Activated CD4-positive, CD25-positive, alpha-beta regulatory T cell (primary cell): Measurements from ENCODE around the gene NARF.
A peak's percentile ranks its signal among the peaks of the same experiment; 100 is the strongest.
"Not testable (repeated sequence)": the region's sequence is repeated elsewhere in the genome, so short reads cannot be mapped to it uniquely, and the experiment has no call there.

Experiments
- DNase-seq, 4 experiments: peaks; one replicate each; lab custom pipeline; 2025; lab: John Stamatoyannopoulos, UW

The NARF gene

DNA sequence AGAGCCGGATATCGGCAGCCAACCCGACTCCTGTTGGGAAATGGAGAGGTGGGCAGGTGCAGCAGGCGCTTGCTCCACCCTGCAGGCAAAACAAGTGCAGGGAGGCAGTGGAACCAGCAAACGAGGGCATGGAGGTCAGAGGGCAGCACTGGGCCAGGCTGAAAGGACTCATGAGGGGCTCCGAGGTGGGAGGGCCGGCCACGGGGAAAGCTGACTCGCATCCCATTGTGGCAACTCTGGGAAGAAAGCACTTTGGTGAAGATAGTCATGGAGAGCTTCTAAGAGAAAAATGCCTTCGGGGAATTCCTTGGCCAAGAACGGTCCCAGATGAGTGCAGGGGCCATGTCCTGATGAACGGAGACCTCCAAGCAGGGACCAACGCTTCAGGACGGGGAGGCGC, 12.4 kb upstream of the NARF start:
- DNase-seq: no peak

DNA sequence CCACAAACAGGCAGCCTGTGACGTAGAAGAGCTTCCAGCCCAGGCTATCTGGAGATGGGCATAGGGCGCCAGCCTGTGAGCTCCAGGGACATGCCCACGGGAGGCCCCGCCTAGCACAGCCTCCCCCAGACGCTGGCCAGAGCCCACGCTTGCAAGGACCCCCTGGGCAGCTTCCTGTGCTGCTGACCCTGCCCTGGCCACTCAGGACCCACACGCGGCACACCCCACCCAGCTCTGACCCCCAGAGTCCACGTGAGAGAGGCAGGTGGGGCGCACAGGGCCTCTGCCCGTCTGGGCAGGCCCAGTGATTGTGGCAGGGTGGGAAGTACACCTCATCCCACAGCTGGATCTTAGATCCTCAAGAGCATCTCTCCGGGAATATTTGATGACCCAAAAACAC, 11.9 kb upstream of the NARF start:
- no peak for DNase-seq

DNA sequence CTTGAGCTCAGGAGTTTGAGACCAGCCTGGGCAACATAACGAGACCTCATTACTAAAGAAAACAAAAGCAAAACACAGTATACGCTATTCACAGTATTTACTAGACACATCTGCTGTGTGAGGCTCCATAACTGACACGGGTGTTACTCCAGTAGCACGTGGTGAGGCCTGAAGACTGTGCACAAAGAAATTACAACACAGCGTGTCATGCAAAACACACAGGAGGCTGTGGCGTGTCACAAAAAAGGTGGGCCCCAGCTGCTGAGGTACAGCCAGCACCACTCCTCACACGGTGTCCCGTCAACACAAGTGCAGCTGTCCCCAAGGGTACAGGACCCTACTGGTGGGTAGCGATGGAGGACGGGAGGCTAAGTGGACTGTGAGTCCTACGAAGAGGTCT, 10.7 kb upstream of the NARF start:
- no peak for DNase-seq

DNA sequence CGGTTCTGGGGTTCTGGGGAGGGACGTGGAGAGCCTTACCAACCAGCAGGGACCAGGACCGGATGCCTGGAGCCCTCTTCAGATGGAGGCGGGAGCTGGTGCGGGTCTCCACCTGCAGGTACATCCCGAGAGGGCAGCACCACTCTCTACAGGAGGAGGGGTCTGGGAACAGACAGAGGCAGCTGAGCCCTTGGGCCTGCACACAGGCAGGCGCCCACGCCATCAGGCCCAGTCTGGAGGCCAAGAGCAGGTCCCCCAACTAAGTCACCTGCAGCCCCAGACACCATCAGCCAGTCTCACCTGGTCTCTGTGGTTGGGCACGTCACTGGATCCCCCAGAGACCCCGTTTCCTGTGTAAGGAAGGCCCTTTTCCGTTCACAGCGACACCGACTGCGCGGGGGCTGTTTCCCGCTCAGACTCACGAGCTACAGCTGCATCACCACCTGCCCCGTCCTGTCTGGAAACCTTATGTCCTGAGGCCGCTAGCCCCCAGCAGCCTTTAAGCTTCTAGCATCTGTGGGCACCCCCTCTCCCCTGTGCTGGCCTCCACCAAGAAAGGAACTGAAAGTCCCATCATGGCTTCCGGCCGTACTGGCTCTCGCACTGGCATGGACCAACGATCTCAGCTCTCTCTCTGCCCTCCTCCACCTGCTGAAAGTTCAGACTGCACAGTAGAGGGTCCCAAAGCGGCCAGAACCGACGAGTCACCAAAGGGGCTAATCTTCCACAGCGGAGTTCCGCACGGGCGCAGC, 9.2 kb upstream of the NARF start:
- peak in 3 of 4 experiments; percentile 49 to 75 (median 70) for DNase-seq

DNA sequence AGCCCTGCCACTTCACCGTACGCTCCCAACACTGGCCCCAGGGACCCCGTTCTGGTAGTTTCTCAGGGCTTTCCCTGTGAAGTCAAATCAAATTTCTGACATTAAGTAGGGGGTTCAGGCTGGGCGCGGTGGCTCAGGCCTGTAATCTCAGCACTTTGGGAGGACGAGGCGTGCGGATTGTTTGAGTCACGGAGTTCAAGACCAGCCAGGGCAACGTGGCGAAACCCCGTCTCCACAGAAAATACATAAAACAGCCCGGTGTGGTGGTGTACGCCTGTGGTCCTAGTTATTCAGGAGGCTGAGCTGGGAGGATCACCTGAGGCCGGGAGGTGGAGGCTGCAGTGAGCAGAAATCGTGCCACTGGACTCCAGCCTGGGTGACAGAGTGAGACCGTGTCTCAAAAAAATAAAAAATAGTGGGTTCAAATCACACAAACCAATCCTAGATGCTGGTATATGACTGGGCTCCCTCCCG, 8.6 kb upstream of the NARF start:
- DNase-seq: peak in 1 of 4 experiments; percentile 34

DNA sequence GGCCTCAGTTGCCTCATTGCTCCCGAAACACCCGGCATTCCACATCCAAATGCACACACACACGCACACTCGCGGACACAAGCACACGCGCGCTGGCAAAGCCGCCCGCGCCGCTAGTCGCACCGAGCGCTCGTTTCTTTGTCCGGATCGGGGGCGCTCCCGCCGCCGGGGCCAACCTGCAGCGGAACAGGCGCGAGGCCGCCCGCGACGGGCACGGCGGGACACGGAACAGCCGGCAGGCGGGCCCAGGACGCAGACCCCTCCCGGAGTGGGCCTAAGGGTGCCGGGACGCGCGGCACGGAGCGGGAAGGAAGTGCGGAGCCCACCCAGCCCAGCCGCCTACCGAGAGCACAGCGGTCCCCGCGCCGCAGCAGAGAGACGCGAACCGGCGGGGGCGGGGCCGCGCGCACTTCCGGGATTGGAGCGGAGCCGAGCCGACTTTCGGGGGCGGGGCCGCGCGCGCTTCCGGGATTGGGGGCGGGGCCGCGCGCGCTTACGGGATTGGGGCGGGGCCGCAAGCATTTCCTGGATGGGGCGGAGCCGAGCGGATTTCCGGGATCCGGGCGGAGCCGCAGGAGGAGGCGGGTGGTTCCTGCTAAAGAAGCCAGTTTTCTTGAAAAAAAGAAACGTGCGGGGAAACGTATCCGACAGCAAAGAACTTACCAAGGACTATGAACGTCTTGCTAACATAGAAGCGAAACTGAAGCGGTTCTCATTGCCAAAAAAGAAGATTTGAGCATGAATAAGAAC, 8.0 kb upstream of the NARF start, which contains the start of gene CYBC1:
CYBC1 (minus strand) TSS at position 396 of the 750 bp plus-strand sequence. CDS start 1,498 bp downstream, outside the sequence.
- peak; percentile 91 to 98 (median 96) for DNase-seq

DNA sequence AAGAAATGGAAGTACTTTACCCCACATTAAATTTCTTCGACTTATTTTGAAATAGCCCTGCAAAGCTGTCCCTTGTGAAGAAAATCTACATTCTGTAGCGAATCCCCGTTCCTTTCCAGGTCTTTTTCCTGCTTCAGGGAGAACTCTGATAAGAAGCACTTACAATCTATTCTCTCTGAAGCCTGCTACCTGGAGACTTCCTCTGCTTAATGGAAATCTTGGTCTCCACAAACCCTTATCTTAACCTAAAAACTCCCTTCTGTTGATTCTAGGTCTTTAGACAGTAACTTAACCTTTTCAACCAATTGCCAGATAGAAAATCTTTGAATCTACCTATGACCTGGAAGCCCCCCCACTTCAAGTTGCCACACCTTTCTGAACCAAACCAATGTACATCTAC, 6.4 kb upstream of the NARF start:
- no peak for DNase-seq

DNA sequence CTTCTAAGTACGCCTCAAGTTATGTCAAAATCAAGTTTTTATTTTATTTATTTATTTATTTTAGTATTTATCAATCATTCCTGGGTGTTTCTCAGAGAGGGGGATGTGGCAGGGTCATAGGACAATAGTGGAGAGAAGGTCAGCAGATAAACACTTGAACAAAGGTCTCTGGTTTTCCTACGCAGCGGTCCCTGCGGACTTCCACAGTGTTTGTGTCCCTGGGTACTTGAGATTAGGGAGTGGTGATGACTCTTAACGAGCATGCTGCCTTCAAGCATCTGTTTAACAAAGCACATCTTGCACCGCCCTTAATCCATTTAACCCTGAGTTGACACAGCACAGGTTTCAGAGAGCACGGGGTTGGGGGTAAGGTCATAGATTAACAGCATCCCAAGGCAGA, 5.4 kb upstream of the NARF start:
- DNase-seq: not testable (repeated sequence)

DNA sequence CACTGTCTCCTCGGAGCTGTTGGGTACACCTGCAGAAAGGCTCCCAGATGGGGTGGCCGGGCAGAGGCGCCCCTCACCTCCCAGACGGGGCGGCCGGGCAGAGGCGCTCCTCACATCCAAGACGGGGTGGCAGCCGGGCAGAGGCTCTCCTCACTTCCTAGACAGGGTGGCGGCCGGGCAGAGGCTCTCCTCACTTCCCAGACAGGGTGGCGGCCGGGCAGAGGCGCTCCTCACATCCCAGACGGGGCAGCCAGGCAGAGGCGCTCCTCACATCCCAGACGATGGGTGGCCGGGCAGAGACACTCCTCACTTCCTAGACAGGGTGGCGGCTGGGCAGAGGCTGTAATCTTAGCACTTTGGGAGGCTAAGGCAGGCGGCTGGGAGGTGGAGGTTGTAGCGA, 4.8 kb upstream of the NARF start:
- not testable (repeated sequence) for DNase-seq

DNA sequence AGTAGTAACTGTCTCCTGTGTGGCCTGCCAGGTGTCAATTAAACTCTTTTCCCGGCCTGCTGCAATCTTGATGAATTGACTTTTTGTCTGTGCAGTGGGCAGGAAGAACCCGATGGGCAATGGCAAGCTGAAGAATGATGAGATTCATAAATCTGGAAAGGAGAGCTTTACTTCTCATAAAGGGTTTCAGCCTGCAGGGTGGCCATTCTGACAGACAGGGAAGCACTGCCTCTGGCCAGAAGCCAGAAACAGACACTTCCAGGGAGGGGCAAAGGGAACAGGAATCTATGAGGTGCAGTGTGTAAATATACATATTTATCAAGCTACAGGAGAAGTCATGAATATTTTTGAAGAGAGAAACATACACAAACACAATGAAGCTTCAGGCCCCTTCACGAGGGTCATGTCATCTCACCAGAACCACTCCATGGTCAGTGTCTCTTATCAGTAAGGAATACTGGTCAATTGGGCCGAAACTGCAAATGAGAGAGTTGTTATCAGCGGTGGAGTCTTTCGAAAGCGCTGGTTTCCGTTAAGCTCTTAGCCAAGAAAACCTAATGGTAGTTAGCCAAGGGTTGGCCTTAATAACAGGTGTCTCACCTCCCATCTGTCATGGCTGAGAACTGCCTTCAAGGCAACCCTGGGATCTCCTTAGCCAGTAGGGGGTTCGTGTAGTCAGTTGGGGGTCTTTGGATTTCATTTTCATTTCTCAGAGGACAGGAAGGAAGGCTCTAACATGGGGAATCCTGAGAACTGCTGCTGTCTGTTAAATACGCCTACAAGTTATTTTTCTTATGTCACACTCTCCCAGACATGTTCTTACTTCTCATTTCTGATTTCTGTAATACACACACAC, 1.2 kb upstream of the NARF start:
- DNase-seq: no peak

DNA sequence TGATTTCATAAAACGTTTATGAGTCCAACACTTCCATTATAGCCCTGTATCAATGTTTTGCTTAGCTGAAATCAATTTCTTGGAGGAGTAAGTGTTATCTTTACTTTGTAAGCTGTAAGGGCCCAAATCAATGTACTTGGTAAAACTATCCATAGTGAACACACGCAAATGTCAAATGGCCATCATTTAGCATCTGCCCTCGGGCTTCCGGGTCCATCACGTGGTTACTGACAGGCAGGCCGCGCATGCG, 687 bp upstream of the NARF start:
- no peak for DNase-seq

DNA sequence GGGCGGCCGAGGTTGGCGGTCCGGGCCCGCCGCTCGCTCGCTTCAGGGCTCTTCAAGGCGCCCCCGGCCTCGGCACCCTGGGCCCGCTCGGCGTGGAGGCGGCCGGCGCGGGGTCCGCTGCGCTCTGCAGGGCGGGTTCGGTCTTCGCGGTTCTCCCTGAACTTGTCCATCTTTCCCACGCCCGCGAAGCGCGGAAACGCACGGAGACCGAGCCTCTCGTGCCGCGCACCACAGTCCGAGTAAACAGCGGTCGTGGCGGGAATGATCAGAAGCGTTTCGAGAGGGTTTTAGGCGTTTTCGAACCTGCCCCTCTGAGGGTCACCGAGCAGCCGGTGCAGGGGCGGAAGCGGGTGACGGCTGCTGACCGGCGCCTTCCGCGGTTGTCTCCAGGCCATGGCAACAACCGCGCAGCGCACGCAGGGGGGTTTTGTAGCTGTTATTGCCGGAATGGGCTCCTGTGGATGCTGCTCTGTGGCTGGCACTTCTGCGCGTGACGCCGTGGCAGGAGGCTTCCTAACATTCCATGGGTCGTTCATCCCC, 414 bp downstream of the NARF start:
- no peak for DNase-seq

DNA sequence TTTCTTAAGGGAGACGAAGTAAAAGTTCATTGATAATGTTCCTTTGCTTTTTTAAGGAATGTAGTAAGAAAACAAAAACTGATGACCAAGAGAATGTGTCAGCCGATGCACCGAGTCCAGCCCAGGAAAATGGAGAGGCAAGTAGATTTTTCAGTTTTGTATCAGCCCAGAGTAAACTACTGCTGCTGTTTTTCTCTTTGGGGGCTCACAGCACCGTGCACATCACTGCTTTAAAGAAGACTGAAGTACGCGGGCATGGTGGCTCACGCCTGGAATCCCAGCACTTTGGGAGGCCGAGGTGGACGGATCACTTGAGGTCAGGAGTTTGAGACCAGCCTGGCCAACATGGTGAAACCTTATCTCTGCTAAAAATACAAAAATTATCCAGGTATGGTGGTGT, 1.4 kb downstream of the NARF start:
- DNase-seq: not testable (repeated sequence)

DNA sequence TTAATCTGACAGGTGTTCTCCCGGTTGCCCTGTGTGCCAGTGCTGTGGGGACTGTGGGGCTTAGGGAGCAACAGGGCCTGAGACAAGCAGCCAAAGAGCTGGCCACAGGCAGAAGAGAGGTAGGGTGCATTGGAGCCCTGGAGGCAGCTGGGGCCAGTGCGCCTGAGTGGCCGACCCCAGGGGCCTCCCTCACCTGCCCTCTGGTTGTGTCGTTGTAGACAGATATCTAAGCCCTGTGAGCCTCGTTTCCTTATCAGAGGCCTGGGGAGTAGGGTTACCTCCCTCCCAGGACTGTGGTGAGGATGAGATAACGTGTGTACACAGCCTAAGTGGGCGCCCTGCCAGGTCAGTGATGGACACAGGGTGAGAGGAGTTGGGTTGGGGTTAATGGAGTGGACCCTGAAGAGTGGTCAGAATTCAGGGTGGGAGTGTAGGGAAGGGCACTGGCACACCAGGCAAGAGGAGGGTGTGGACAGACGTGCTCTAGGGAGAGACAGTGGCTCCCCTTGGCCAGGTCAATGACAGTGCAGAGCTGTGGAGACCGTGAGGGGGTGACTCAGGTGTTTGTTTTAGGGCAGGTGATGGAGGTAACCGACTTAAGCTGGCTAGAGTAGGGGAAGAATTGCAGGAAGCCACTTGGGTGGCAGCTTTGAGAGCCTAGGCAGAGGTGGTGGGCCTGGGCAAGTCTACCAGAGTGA, 3.4 kb downstream of the NARF start:
- DNase-seq: no peak

DNA sequence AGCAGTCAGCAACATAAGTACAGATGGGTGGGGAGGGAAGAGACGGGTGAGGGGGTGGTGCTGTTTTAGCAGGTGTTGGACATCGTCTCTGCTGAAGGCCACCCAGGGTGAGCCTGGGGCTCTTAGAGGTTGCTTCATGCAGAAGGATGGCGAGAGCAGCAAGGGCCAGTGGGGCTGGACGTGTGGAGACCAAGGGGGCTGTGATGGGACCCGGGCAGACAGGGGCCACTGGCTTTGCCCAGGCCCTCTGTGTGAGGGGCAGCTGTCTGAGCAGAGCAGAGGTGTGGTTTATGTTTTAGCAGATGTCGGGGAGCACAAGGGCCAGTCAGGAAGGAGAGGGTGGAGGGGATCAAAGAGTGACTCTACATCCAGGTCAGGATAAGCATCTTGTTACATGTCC, 4.8 kb downstream of the NARF start:
- DNase-seq: no peak

DNA sequence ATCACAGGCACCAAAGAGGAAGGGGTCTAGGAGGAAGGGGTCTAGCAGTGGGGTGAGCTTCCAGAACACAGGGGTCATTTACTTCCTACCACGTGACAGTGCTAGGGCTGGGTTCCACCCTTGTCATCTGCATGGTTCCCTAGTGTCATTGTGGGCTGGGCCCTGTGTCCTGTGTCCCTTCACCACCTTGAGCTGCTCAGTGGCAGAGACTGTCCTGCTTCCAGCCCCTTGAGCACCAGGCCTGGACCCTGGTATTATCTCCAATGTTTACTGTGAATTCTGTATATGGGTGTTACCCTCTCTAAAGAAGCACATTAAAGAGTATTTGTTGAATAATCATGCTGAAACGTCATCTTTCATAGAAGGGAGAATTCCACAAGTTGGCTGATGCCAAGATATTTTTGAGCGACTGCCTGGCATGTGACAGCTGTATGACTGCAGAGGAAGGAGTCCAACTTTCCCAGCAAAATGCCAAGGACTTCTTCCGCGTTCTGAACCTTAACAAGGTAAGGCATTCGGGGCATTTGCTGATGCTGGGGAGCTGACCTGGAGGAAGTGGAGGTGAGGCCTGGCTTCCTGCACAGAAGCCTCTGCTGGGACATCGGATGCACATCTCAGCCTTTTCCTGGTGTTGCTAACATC, 5.5 kb downstream of the NARF start:
- DNase-seq: no peak

DNA sequence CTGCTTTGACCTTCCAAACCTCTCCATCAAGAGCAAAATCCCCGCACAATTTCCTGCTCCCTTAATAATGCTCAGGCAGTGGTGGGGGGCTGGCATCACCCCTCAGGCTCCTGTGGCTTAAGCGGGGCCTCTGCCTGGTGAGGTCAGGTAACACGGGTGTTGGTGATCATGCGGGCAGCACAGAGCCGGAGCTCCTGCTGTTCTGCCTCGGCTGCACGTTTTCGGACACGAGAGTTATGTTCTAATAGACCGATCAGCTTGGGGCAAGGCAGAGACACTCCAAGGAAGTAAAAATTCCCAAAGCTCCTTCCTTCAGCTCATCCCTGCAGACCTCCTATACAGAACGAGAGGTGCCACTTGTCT, 6.0 kb downstream of the NARF start:
- no peak for DNase-seq

DNA sequence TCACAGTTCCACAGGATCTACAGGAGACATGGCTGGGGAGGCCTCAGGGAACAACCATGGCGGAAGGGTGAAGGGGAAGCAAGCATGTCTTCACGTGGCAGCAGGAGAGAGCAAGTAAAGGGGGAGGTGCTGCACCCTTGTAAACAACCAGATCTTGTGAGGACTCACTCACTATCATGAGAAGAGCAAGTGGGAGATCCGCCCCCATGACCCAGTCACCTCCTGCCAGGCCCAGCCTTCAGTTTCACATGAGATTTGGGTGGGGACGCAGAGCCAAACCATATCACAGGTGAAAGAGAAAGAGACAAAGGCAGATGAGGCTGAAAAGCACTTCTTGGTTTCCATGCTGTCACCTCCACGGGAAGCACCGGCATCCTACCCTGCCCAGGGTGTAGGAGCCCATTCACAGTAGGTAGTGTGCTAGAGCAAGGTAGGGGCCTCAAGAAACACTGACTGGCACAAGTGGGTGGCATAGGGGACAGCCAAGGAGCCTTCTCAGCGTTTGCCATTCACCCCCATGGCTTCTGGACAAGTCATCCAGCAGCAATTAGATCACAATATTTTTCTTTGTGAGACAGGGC, 6.6 kb downstream of the NARF start:
- DNase-seq: no peak

DNA sequence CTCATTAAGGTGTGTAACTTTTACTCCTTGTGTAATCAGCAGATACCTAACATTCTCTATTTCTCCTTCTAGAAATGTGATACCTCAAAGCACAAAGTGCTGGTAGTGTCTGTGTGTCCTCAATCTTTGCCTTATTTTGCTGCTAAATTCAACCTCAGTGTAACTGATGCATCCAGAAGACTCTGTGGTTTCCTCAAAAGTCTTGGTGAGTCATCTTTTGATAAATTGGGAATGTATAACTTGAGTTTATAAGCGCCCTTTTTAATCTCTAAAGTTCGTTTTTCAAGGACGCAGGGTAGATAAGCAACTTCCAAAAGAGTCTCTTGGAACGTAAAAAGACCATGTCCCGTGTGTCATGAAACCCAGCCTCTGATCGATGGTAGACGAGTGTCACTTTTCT, 10.2 kb downstream of the NARF start:
- DNase-seq: no peak

DNA sequence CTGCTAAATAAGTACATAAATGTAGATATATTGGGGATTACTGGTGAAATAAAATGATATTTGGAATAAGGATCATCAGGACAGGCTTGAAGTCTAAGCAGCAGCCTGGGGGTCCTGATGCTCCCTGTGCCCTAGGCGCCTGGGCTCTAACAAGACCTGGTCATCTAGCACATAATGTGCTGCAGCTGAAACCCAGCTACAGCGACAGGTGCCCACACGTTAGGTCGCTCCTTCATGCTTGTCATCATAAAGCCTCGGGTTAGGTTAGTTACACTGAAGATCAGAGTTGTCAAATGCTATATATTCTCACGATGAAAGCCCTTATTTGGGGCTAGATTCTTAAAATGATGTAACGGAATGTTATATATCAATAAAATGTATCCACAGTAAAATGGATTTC, 11.5 kb downstream of the NARF start:
- no peak for DNase-seq
